Bone marrow (tissue), 2 donors: Measurements from ENCODE around the gene CXCR1.
"Not testable (repeated sequence)": the region's sequence is repeated elsewhere in the genome, so short reads cannot be mapped to it uniquely, and the experiment has no call there.

ENCODE experiments used
- DNase-seq, 2 donors: peaks; one replicate each; lab custom pipeline; 2025; lab: John Stamatoyannopoulos, UW

The CXCR1 gene

DNA sequence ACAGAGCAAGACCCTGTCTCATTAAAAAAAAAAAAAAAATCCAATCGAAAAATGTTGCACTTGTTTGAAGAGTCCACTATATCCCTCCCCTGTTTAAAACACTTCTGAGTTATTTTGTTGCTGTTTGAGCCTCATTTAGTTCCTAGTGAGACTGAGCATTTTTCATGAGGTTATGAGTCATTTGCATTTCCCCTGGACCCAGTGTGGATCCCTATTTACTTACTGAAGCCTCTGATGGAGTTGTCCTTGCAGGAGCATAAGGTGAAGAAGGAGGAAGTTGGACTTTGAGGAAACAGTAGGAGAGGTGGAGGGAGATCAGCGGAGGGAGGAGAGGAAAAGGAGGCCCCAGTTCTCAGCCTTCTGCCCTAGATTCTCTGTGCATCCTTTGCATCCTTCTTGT lies 5.1 kb downstream of the CXCR1 start:
- no peak for DNase-seq

DNA sequence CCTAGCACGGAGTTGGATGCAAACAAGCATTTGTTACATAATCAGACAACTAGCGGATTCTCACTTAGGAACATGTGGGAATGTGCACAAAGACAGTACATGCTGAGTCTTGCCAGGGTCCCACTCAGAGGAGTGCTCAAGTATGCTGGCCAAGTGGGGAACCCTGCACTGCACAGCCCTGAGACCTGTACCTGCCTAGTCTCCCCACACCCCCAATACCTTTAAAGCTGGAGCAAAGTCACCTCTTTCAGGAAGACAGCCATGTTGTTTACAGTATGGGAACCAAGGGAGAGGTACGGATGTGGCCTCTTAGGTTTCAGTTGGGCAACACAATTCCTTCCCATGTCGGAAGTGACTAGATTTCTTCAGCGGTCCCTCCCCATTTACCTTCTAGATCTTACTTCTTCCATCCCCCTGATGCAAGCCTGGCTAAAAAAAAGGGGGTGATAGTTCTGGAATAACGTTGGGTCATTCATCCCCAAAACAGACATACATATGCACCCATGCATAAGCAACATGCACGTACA lies 10.7 kb downstream of the CXCR1 start:
- DNase-seq: no peak

DNA sequence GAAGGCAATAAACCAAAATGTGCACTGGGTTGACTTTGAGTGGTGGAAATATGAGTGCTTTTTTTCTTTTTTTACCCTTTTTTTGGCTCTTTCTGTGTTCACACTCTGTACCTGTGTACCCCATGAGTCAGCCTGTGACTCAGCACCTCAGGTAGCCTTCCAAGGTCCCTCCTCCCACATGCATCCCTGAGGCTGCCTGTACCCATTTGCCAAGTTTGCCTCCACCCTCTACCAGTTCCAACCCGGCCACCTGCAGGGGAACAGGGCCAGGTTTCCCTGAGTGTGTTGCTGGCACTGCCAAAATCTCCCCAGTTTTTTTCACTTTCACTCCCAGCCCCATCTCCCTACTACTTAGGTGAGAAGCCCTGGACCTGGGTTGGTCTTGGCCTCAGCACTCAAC lies 14.0 kb downstream of the CXCR1 start:
- DNase-seq: no peak

DNA sequence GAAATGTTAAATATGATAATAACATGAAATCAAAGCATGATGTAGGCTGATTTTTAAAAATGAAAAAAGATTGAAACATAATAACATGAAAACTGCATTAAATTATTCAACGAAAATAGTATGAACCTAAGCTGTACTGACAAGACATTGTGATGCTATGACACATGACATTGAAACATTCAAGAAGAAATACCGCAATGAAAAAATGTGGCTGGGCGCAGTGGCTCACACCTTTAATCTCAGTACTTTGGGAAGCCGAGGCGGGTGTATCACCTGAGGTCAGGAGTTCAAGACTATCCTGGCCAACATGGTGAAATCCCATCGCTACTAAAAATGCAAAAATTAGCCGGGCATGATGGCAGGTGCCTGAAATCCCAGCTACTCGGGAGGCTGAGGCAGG lies 14.6 kb downstream of the CXCR1 start:
- no peak for DNase-seq

DNA sequence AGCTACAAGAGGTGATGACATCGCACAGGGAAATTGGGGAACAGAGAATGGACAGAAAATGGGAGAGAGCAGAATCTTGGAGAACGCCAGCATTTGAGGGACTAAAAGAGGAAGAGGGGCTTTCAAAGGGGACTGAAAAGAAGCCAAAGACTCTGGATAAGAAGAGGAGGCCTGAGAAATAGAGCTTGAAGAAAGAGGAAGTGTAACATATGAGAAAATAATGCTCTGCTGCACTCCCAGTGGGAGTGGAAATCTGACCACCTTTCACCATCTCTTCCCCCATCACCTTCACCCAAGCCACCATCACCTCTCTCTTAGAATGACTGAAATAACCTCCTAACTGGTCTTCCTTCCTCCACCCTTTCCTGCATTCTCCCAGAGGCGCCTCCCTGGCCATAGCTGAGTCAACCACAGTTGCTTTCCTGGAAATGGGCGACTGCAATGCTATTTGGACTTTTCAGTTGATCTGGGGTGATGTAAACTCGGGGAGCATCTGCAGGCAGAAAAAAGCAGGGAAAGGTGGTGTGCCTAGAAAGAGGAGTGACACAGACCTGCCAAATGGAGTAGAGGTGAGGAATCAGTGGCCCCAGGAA lies 16.8 kb downstream of the CXCR1 start:
- DNase-seq: no peak

DNA sequence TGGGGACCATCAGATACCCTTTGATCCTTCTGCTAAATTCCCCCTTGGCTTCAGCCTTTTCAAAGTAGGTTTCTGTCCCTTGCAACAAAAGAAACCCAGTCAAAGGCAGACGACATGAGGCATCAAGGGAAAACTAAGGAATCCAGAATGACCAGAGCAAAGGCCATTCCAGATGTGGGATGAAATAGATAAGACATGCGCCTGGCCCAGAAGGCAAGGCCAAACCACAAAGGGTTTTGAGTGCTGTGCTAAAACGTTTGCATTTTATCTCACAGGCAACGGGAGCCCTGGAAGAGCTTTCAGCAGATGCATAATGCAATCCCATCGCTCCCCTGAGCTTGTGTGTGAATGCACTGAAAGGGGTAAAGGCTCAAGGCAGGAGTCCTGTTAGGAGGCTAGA lies 17.7 kb downstream of the CXCR1 start:
- DNase-seq: no peak

DNA sequence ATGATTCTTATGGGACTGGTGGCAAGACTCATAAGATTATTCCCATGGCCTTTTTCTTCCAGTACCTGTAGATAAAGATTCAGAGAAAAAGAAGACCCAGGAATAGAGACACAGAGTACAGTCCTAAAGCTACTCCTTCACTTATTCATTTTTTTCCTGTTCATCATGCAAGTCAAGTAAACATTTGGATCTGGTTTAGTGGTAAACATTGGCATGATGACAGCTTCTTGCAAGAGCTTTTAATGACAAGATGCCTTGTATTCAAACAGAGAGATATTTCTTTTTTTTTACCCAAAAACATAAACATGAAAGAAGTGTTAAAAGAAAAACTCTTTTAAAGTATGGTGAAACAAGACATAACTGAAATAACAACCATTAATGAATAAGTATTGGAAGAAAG lies 20.7 kb downstream of the CXCR1 start:
- DNase-seq: no peak

DNA sequence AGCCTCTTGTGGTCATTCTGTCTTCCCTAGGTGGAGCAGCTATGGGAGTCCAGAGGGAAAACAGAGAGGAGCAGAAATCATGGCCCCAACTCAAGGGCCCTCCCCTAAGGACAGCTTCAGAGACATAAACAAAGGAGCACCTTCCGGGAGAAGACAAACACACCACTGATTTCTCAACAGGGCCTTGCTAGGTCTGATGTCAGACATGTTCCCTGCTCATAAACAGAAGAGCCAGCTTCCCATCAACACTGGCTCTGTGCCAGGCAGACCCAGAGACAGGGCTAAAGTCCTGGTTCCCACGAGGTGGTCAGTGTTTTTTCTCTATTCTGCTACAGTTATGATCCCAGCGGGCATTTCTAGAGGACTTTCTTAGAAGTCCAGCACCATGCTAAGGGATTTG lies 21.6 kb downstream of the CXCR1 start:
- DNase-seq: no peak

DNA sequence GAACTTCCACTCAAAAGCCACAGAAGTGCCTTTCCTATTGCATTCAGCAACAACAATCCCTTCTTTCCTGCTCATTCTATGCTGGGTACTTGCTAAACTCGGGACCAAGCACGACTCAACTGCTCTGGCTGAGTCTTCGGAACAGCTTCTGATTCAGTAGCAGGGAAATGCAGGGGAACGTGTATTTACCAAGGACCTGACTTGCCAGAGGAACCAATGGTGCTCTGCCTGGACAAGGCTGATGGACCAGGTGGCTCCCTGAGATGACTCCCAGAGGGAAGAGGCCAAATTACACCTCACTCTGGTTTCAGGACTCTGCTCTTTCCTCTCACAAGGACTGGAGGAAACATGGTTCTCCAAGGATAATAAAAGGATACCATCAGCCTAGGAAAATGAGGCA lies 28.7 kb downstream of the CXCR1 start:
- DNase-seq: no peak

DNA sequence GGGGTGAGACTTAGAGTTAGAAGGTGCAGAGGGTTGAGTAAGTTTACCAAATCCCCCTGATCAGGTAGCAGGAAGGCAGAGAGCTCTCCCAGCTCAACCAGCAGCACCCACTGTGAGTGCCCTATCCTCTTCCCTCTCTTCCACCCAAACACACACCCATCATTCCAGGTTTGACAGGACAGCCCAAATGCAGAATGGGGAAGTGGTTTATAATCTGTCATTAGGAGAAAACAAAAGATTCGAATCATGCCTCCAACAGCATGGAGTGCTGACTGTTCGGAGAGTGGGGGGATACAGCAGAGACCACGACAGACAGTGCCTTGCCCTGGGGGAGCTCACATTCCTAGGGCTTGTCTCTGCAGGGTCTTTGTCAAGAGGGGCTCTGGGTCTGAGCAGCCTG lies 29.2 kb downstream of the CXCR1 start:
- DNase-seq: no peak

DNA sequence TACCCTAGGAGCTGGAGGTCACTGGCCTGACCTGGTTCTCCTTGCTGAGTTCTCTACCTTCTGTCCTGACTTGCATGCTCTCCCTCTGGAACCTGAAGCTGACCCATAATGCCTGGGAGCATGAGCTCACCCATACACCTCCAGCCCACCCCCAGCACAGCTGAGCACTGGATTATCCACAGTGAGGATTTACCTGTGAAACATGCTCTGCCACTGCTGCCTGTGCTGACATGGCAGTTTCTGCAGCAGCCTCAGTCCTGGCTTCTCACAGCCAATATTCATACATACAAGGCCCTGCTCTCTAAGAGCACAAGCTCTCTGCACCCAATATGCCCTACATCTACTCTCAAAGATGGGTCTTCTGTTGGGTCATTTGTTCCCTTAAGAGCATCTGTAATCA lies 35.9 kb downstream of the CXCR1 start:
- no peak for DNase-seq

DNA sequence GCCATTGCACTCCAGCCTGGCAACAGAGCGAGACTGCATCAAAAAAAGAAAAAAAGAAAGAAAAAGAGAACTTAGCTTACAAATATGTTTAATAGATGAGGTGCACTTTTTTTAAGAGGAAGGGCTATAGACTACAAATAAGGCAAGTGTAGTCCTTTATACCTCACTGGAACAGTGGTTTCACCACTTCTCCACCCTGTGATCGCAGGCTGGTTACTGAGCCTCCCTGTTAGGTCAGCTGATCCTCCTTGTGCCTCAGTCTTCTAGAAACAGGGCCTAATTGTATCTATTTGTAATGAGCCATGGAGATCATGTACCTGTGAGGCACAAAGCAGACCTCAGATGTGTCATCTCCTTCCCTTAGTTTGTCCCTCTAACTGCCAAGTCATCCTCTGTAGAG lies 36.4 kb downstream of the CXCR1 start:
- DNase-seq: no peak

DNA sequence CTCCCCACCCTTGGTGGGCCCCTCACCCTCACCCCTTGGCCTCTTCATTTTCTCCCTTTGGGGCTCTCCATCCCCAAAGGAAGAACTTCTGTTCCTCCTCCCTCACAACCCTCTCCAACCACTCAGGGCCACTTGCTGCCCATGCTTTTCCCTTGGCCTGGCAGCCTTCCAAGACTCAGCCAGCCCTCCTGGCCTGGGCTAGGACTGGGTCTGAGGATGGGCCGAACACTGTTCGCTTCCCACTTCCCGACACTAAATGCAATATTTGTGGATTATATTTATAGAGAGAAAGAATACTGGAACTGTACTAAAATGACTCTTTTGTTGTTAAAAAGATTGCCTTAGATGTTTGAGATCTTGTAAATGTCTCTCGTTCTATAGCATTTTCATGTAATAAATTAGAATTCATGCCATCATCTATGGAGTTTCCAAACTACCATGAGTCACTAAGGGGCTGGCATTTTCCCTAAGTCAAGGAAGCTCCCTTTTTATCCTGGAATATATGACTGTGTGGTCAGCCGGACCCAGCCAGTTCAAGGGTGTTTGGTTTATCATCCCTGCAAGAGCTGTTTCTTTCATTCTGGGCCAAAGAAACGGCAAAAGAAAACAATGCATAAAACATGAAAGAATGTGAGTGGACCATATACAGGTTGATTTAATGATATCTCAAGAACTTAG lies 37.2 kb downstream of the CXCR1 start:
- no peak for DNase-seq

DNA sequence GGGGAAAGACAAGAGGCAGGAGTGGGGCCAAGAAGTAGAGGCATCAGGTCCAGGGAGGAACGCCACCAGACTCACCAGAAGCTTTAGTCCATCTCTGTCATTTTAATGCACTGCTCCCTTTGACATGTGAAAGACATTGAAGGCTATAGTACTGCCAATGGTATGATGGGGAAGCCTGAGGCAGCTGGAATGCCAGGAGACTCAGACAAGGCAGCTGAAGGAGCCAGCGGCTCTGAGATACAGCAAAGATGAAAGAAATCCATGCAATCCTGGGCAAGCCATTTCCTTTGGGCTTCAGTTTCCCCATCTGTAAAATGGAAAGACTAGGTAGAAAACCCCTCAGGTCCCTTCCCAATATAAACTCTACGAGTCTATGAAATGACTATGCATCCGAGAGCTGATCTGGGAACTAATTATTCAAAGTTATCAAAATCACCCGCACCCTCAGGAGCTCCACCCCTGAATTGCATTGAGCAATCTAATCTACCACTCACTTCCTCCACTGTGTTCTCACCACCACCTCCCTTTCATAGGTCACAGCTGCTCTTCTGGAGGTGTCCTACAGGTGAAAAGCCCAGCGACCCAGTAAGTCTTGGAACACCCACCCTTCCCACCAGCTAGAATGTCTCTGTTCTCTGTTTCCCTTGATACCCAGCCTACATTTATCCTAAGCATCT lies 37.8 kb downstream of the CXCR1 start:
- no peak for DNase-seq

DNA sequence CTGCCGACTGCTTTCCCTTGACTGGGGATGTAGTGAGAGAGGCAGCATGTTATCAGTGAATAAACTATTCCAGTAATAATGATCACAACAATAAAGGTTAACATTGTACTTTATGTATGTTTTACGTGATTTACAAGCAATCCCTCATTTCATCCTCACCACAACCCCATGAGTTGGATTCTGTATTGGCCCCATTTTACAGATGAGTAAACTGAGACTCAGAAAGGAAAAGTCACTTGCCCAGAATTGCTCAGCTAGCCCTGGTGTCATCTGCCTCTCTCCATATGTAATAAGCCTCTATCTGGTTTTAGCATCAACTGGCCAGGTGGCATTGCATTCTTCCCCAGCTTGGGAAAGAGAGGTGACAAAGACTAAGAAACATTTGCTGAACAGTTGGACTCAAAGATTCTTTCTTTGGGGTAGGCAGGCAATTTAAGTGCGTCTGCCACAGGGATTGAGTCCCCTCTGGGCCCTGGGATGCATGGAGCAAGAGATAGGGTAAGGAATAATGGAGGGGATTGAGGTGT lies 38.8 kb downstream of the CXCR1 start:
- DNase-seq: no peak

DNA sequence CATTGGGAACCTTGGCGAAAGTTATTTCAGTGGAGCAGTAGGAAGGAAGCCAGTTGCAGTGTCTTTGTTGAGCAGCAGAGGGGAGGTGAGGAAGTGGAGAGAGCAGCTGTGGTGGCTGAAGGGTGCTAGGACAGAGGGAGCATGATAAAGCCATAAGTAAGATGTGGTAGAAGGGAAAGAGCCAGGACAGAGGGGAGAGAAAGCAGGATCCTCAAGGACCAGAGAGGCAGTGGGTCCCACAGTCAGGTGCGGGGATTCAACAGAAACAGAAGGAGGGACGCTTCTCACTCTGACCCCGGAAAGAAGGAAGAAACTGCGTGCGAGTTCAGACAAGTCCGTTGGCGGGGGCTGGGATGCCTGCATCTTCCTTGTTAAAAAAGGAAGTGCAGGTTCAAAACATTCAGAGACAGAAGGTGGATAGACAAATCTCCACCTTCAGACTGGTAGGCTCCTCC lies 41.1 kb downstream of the CXCR1 start, which contains the start of gene CXCR2:
Gene CXCR2, plus strand, starts transcription at position 403 of the 455 bp plus-strand sequence. CDS start 8,774 bp downstream, outside the sequence.
- DNase-seq: peak in 1 of 2 donors; percentile 48

DNA sequence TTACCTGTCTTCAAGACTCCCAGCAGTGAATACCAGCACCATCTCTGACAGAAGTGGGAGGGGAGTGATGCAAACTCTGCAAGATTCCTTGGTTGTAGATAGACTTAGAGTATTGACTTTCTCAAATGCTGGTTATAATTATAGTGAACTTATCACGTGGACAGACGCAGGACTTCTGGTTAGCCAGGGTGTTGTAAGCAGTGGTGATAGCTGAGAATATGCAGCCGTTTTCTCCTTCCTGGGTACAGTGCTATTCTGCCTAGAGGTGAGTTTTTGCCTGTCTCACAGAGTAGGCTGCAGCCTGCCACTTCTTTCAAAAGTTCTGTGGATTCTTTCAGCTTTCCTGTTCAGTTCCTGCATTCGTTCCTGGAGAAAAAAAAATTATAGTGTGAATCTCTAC lies 41.7 kb downstream of the CXCR1 start:
- no peak for DNase-seq

DNA sequence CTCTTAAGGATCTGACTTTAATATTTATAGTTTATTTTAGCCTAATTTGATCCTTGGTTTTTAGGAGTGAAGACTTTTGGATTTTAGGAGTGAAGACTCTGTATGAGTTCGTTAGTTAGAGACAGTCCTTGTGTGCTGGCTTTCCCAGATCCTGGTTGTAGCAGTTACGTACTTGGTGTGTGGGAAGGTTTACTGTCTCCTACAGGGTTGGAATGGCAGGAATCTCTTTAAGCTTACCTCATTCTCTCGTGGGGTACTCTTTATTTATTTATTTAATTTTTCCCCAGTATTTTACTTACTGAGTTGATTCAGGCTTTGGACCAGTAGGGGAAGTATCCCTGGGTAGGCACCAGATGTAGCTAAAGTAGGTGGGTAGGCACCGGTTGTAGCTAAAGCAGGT lies 42.8 kb downstream of the CXCR1 start:
- DNase-seq: no peak

DNA sequence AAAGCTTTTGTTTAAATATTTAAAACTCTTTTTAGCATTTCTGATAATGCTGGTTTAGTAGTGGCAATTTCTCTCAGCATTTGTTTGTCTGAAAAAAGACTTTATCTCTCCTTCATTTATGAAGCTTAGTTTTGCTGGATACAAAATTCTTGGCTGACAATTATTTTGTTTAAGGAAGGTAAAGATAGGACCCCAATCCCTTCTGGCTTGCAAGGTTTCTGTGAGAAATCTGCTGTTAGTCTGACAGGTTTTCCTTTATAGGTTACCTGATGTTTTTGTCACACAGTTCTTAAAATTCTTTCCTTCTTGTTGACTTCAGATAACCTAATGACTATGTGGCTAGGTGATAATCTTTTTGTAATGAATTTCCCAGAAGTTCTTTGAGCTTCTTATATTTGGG lies 44.5 kb downstream of the CXCR1 start:
- DNase-seq: not testable (repeated sequence)

DNA sequence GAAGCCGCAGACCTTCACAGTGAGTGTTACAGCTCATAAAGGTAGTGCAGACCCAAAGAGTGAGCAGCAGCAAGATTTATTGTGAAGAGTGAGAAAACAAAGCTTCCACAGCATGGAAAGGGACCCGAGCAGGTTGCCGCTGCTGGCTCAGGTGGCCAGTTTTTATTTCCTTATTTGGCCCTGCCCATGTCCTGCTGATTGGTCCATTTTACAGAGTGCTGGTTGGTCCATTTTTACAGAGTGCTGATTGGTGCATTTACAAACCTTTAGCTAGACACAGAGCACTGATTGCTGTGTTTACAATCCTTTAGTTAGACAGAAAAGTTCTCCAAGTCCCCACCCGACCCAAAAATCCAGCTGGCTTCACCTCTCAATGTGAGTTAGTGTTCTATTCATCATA lies 45.0 kb downstream of the CXCR1 start:
- not testable (repeated sequence) for DNase-seq
